K562 (cell line): ENCODE measurements around the gene BBOX1. TPM values are rescaled to one million over a fixed set of nuclear protein-coding genes. Genes with fewer than 3 reads are reported as not detected.

Experiments
- ATAC-seq: fragments of 200-7000 bp; cut with Tn5 transposase; 3 replicates; pipeline ENCODE4 v1.9.1; 2020; ENCODE audit warnings: moderate library complexity
- BruUV-seq: library from RNA; stranded (reverse); fragments of 400-500 nt; replicated peaks from 2 replicates; lab custom pipeline; 2021; lab: Mats Ljungman, UMichigan
- CTCF ChIA-PET: fragments of 300-600 bp; formaldehyde crosslinking; extraction: SDS; loops from one replicate; lab custom pipeline; 2021; ENCODE audit warnings: low intra/inter-chr PET ratio; lab: Yijun Ruan, JAX
- POLR2A ChIA-PET: fragments of 300-600, 350-650 bp; sonication (Branson Sonifier 250); formaldehyde crosslinking; extraction: SDS; loops from one replicate; lab custom pipeline; 2021; ENCODE audit warnings: antibody characterized with exemption, inconsistent platforms; lab: Yijun Ruan, JAX
- DNase-seq, 4 experiments: peaks; one replicate each; pipeline versions ENCODE4 v3.0.0 to v3.0.0-alpha.2; 2011 to 2018; ENCODE audit warnings: low spot score in 3 of 4, mixed read lengths in 3 of 4; ENCODE audit errors: extremely low read depth in 1 of 4
- FAIRE-seq: peaks from 2 replicates; lab custom pipeline; 2011; peaks lifted over from hg19 to GRCh38; lab: Jason Lieb, UNC
- H2AFZ ChIP-seq: 2 replicates; pipeline ENCODE4 v1.6.0; 2011; ENCODE audit warnings: low read depth, low read length, control low read depth, inconsistent platforms
- H3K27ac ChIP-seq: fragments of 200-600 bp; 3 replicates; pipeline ENCODE4 v1.8.0; 2011; ENCODE audit warnings: low read depth, mild to moderate bottlenecking, control low read depth, inconsistent platforms, low read length, moderate library complexity, mixed read lengths; ENCODE audit errors: extremely low read depth
- H3K27me3 ChIP-seq, 2 experiments: fragments of 300-600 bp in 1 of 2; 2 replicates in 1 of 2; 3 replicates in 1 of 2; pipeline versions ENCODE4 v1.6.0 to v1.8.0; 2011; ENCODE audit warnings: inconsistent platforms in 2 of 2, low read length in 2 of 2, mild to moderate bottlenecking in 1 of 2, mixed read lengths in 1 of 2, moderate library complexity in 1 of 2; ENCODE audit not compliant: control insufficient read depth in 2 of 2, insufficient read depth in 2 of 2
- H3K36me3 ChIP-seq: fragments of 300-600 bp; 3 replicates; pipeline ENCODE4 v1.8.0; 2011; ENCODE audit warnings: mild to moderate bottlenecking, low read length, inconsistent platforms; ENCODE audit not compliant: control insufficient read depth, insufficient read depth
- H3K4me1 ChIP-seq, 2 experiments: fragments of 200-600 bp in 1 of 2; replicated peaks in 1 of 2; 2 replicates in 1 of 2; 3 replicates in 1 of 2; pipeline versions ENCODE4 v1.5.1 to v1.8.0; 2011; ENCODE audit warnings: inconsistent platforms in 2 of 2, low read length in 2 of 2, mild to moderate bottlenecking in 1 of 2, mixed read lengths in 1 of 2, moderate library complexity in 1 of 2; ENCODE audit not compliant: control insufficient read depth in 2 of 2, insufficient read depth in 2 of 2
- H3K4me2 ChIP-seq: 2 replicates; pipeline ENCODE4 v1.6.1; 2011; ENCODE audit warnings: low read length, control low read depth, inconsistent platforms, mixed read lengths; ENCODE audit not compliant: insufficient read depth
- H3K4me3 ChIP-seq: fragments of 200-600 bp; sonication (generic), shearing (Covaris generic); 2 replicates; pipeline ENCODE4 v1.5.1; 2016; ENCODE audit warnings: control low read depth, inconsistent platforms
- H3K79me2 ChIP-seq: fragments of 200-600 bp; 3 replicates; pipeline ENCODE4 v1.8.0; 2011; ENCODE audit warnings: low read length, inconsistent platforms; ENCODE audit not compliant: control insufficient read depth, insufficient read depth
- H3K9ac ChIP-seq, 2 experiments: 2 replicates each; pipeline versions ENCODE4 v1.6.0 to v1.6.1; 2011; ENCODE audit warnings: low read depth in 2 of 2, low read length in 2 of 2, control low read depth in 1 of 2, inconsistent platforms in 1 of 2, mild to moderate bottlenecking in 1 of 2, mixed read lengths in 1 of 2; ENCODE audit not compliant: insufficient read depth in 1 of 2
- H3K9me1 ChIP-seq: one replicate; pipeline ENCODE4 v1.6.0; 2011; ENCODE audit warnings: inconsistent platforms, mild to moderate bottlenecking, low read length, moderate library complexity; ENCODE audit not compliant: control insufficient read depth, insufficient read depth
- H3K9me3 ChIP-seq: replicated peaks from 2 replicates; pipeline ENCODE4 v1.5.1; 2011; ENCODE audit warnings: low read depth, low read length, inconsistent platforms; ENCODE audit not compliant: control insufficient read depth, insufficient read depth
- H4K20me1 ChIP-seq: replicated peaks from 2 replicates; pipeline ENCODE4 v1.6.1; 2011; ENCODE audit warnings: low read length, inconsistent platforms, mixed read lengths; ENCODE audit not compliant: control insufficient read depth, insufficient read depth
- CBX2 ChIP-seq: fragments of 200-600 bp; sonication (generic); IDR thresholded peaks from one replicate; pipeline ENCODE4 v1.6.1; 2012; ENCODE audit warnings: mild to moderate bottlenecking, low read length, inconsistent platforms; ENCODE audit not compliant: insufficient read depth, poor library complexity, severe bottlenecking
- CCAR2 ChIP-seq: fragments of 200-400 bp; formaldehyde crosslinking; IDR thresholded peaks from 2 replicates; pipeline ENCODE4 v1.6.1; 2017; ENCODE audit warnings: mild to moderate bottlenecking, low read depth, low read length
- HMG20A ChIP-seq: fragments of 450-650 bp; formaldehyde crosslinking; conservative IDR thresholded peaks from 2 replicates; pipeline ENCODE4 v1.4.0; 2020; ENCODE audit warnings: mild to moderate bottlenecking, mixed read lengths
- NCOA1 ChIP-seq: fragments of 450-650 bp; IDR thresholded peaks from 2 replicates; pipeline ENCODE4 v1.6.1; 2016; ENCODE audit warnings: low read depth
- NCOR1 ChIP-seq: fragments of 450-650 bp; IDR thresholded peaks from 2 replicates; pipeline ENCODE4 v1.6.1; 2016; ENCODE audit warnings: mild to moderate bottlenecking, moderate library complexity
- NFXL1 ChIP-seq: fragments of 450-650 bp; formaldehyde crosslinking; IDR thresholded peaks from 2 replicates; pipeline ENCODE4 v1.4.0; 2021; ENCODE audit warnings: mild to moderate bottlenecking
- SMARCB1 ChIP-seq: IDR thresholded peaks from 2 replicates; pipeline ENCODE4 v1.6.1; 2011; ENCODE audit warnings: improper control_type of control experiment, low read depth; ENCODE audit not compliant: insufficient read length
- SNIP1 ChIP-seq: fragments of 450-650 bp; IDR thresholded peaks from 2 replicates; pipeline ENCODE4 v1.7.1; 2017; ENCODE audit warnings: low read depth, mild to moderate bottlenecking
- SREBF1 ChIP-seq: fragments of 150-350 bp; IDR thresholded peaks from 2 replicates; pipeline ENCODE4 v1.6.1; 2014; ENCODE audit warnings: antibody characterized with exemption, low read depth, low read length, borderline replicate concordance
- ZNF232 ChIP-seq: sonication (generic); formaldehyde crosslinking; IDR thresholded peaks from 2 replicates; pipeline ENCODE4 v1.8.0; 2022; ENCODE audit warnings: mild to moderate bottlenecking, missing genetic modification reagents
- ZNF263 ChIP-seq: sonication (generic); formaldehyde crosslinking; IDR thresholded peaks from 2 replicates; pipeline ENCODE4 v1.8.0; 2022; ENCODE audit warnings: mild to moderate bottlenecking, missing genetic modification reagents, borderline replicate concordance
- ZNF589 ChIP-seq: fragments of 200-800 bp; sonication (Bioruptor generic); IDR thresholded peaks from 2 replicates; pipeline ENCODE4 v1.6.1; 2016; ENCODE audit warnings: low read depth, missing genetic modification characterization, missing compliant biosample characterization
- WGBS: fragments of 100-300 bp; shearing (Covaris generic); methylation state at CpG from one replicate; pipeline ENCODE4 v1.1.6; 2016; ENCODE audit warnings: low coverage, mixed read lengths; ENCODE audit not compliant: insufficient coverage; ENCODE audit errors: missing lambda C conversion rate; 5-methylcytosine and 5-hydroxymethylcytosine counted together
- in situ Hi-C: fragments of 300-500 bp; cut with MboI; formaldehyde crosslinking; loops from 4 replicates; pipeline ENCODE4 v1.15.0; 2018; ENCODE audit warnings: inconsistent platforms, mixed read lengths
- intact Hi-C: fragments of 100-400 bp; cut with micrococcal nuclease; formaldehyde crosslinking; loops from 2 replicates; pipeline ENCODE4 v1.14.2; 2022
- polyA plus RNA-seq, 8 experiments: library from polyadenylated mRNA; depleted of rRNA in 4 of 8; stranded (reverse) in 5 of 8; unstranded in 3 of 8; fragments of >200 nt; fragmentation: Nextera tagmentation in 2 of 8; fragmentation: Illumina TruSeq in 1 of 8; extraction: Ambion mirVana in 2 of 8; extraction: Trizol in 1 of 8; gene quantifications; 2 replicates each; pipeline versions ENCODE4 v1.2.1 to v1.2.3, GENCODE V29; 2011 to 2014; ENCODE audit warnings: inconsistent platforms in 1 of 8, missing spikeins in 1 of 8
- total RNA-seq, 7 experiments: library from RNA; depleted of rRNA in 6 of 7; stranded (reverse); fragments of >200 nt in 6 of 7; fragmentation: Illumina TruSeq in 2 of 7; extraction: Trizol in 2 of 7; gene quantifications; 2 replicates each; pipeline versions ENCODE4 v1.2.1 to v1.2.3, GENCODE V29; 2011 to 2021; ENCODE audit warnings: low replicate concordance in 1 of 7
- TF ChIP-seq, protein P1 (sequence below): fragments of 450-650 bp; IDR thresholded peaks from 2 replicates; pipeline ENCODE4 v1.6.1; 2016; ENCODE audit warnings: mild to moderate bottlenecking
- TF ChIP-seq, protein P2 (sequence below): fragments of 450-650 bp; formaldehyde crosslinking; IDR thresholded peaks from 2 replicates; pipeline ENCODE4 v1.4.0; 2020; ENCODE audit warnings: mild to moderate bottlenecking, moderate library complexity
- TF ChIP-seq, protein P3 (sequence below), 2 experiments: fragments of 250-450 bp in 1 of 2; fragments of 450-650 bp in 1 of 2; sonication (Bioruptor Pico) in 1 of 2; IDR thresholded peaks; 2 replicates each; pipeline versions ENCODE4 v1.6.1 to v1.8.0; 2016 to 2021; ENCODE audit warnings: mild to moderate bottlenecking in 2 of 2, moderate library complexity in 2 of 2, missing compliant biosample characterization in 1 of 2, missing genetic modification characterization in 1 of 2
- TF ChIP-seq, protein P4 (sequence below): IDR thresholded peaks from 3 replicates; pipeline ENCODE4 v1.6.1; 2011; ENCODE audit warnings: borderline replicate concordance, mild to moderate bottlenecking, moderate library complexity; ENCODE audit not compliant: insufficient read length; ENCODE audit errors: extremely low read depth

Gene BBOX1
- total and polyA plus RNA-seq, 9 of the 15 experiments (the other 6 are each of a cell fraction or from before 2014, with no cell fraction given): not detected

DNA sequence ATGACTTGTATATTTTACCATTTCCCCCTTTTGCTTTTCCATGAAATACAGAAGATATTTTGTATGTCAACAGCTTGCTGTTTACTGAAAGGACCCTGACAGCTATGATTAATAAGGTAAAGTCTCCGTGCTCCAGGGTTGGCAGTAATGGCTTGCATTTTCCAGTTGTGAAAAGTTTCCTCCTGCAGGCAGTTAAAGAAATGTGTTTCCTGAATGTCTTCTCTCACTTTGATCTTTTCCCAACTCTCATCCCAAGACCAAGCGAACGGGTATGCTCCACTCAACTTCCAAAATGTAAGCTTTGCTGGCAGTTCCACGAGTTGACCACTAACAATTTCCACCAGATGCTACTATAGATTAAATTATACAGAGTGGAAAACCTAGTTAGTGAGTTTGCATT, 37.8 kb upstream of the BBOX1 start:
- CTCF ChIA-PET: no interaction called here
- no peaks in the 10 kb centered on the region for H3K4me1 ChIP-seq
- no peaks in the 10 kb centered on the region for H3K79me2 ChIP-seq
- H3K9me3 ChIP-seq: no peaks in the 10 kb centered on the region
- no peak overlapping the region for H3K4me2 ChIP-seq
- H3K9me1 ChIP-seq: no peaks in the 10 kb centered on the region
- no peak overlapping the region for H3K27ac ChIP-seq
- intact Hi-C loops: no loop called here
- H4K20me1 ChIP-seq: no peaks in the 10 kb centered on the region
- TF ChIP-seq CBX2 (no peak), ZNF263 (CRISPR knock-in tag) (no peak), NCOA1 (no peak), SREBF1 (no peak), NFXL1 (no peak), HMG20A (CRISPR knock-in tag) (no peak), NCOR1 (no peak), ZNF589 (no peak), SMARCB1 (no peak), CCAR2 (no peak), ZNF232 (CRISPR knock-in tag) (no peak), SNIP1 (no peak)
- TF ChIP-seq, protein P1, sequence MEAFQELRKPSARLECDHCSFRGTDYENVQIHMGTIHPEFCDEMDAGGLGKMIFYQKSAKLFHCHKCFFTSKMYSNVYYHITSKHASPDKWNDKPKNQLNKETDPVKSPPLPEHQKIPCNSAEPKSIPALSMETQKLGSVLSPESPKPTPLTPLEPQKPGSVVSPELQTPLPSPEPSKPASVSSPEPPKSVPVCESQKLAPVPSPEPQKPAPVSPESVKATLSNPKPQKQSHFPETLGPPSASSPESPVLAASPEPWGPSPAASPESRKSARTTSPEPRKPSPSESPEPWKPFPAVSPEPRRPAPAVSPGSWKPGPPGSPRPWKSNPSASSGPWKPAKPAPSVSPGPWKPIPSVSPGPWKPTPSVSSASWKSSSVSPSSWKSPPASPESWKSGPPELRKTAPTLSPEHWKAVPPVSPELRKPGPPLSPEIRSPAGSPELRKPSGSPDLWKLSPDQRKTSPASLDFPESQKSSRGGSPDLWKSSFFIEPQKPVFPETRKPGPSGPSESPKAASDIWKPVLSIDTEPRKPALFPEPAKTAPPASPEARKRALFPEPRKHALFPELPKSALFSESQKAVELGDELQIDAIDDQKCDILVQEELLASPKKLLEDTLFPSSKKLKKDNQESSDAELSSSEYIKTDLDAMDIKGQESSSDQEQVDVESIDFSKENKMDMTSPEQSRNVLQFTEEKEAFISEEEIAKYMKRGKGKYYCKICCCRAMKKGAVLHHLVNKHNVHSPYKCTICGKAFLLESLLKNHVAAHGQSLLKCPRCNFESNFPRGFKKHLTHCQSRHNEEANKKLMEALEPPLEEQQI: no peak
- TF ChIP-seq, protein P2, sequence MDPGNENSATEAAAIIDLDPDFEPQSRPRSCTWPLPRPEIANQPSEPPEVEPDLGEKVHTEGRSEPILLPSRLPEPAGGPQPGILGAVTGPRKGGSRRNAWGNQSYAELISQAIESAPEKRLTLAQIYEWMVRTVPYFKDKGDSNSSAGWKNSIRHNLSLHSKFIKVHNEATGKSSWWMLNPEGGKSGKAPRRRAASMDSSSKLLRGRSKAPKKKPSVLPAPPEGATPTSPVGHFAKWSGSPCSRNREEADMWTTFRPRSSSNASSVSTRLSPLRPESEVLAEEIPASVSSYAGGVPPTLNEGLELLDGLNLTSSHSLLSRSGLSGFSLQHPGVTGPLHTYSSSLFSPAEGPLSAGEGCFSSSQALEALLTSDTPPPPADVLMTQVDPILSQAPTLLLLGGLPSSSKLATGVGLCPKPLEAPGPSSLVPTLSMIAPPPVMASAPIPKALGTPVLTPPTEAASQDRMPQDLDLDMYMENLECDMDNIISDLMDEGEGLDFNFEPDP (CRISPR knock-in tag): no peak
- TF ChIP-seq, protein P3, sequence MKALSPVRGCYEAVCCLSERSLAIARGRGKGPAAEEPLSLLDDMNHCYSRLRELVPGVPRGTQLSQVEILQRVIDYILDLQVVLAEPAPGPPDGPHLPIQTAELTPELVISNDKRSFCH (CRISPR knock-in tag; IDR thresholded peaks at IDR 0.05): no peak
- TF ChIP-seq, protein P3 (tag; IDR thresholded peaks at IDR 0.05): no peak
- TF ChIP-seq, protein P4, sequence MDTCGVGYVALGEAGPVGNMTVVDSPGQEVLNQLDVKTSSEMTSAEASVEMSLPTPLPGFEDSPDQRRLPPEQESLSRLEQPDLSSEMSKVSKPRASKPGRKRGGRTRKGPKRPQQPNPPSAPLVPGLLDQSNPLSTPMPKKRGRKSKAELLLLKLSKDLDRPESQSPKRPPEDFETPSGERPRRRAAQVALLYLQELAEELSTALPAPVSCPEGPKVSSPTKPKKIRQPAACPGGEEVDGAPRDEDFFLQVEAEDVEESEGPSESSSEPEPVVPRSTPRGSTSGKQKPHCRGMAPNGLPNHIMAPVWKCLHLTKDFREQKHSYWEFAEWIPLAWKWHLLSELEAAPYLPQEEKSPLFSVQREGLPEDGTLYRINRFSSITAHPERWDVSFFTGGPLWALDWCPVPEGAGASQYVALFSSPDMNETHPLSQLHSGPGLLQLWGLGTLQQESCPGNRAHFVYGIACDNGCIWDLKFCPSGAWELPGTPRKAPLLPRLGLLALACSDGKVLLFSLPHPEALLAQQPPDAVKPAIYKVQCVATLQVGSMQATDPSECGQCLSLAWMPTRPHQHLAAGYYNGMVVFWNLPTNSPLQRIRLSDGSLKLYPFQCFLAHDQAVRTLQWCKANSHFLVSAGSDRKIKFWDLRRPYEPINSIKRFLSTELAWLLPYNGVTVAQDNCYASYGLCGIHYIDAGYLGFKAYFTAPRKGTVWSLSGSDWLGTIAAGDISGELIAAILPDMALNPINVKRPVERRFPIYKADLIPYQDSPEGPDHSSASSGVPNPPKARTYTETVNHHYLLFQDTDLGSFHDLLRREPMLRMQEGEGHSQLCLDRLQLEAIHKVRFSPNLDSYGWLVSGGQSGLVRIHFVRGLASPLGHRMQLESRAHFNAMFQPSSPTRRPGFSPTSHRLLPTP: no peak
- TF ChIP-seq, all 486 proteins: peak for 0
- POLR2A ChIA-PET: no interaction called here
- in situ Hi-C loops: no loop called here
- no peak overlapping the region for H2AFZ ChIP-seq
- DNase-seq (no peak), ATAC-seq (no peak), FAIRE-seq (no peak)
- no peaks in the 10 kb centered on the region for H3K27me3 ChIP-seq
- no peak overlapping the region for H3K4me3 ChIP-seq
- H3K36me3 ChIP-seq: no peaks in the 10 kb centered on the region
- H3K9ac ChIP-seq: no peak overlapping the region
- WGBS: 2% methylated on average over 4 of the region's 4 CpGs
- no TSS peak for BruUV-seq
